DOHH2 (cell line): ENCODE results near the gene ABCB11.

Experiments used
- CTCF ChIP-seq: fragments of 200-600 bp; sonication (generic); IDR thresholded peaks from one replicate; pipeline ENCODE4 v1.5.1; 2014; ENCODE audit warnings: antibody characterized with exemption, mild to moderate bottlenecking, low read depth, low read length; ENCODE audit not compliant: poor library complexity, severe bottlenecking
- EZH2phosphoT487 ChIP-seq: fragments of 200-600 bp; sonication (generic); IDR thresholded peaks from 2 replicates; pipeline ENCODE4 v1.6.1; 2017; ENCODE audit warnings: borderline replicate concordance, mild to moderate bottlenecking, antibody characterized with exemption, low read length, moderate library complexity, mixed read lengths

GRCh38 chr2:168935810-168936581, 95.1 kb downstream of the ABCB11 start:
- TF ChIP-seq CTCF (no peak), EZH2phosphoT487 (no peak)
